Activated naive CD4-positive, alpha-beta T cell (primary cell): ENCODE data around the gene CLCA2.

Source experiments
- DNase-seq, 4 experiments: peaks; one replicate each; lab custom pipeline; 2025; lab: John Stamatoyannopoulos, UW

CLCA2 gene

GRCh38 chr1:86477682-86478081 is 53.7 kb downstream of the CLCA2 start:
- no peak for DNase-seq

- no peak for DNase-seq
These were observed 54.6 kb downstream of the CLCA2 start for GRCh38 chr1:86478416-86479156.

- no peak for DNase-seq
These were observed 58.0 kb downstream of the CLCA2 start for GRCh38 chr1:86481966-86482365.

- no peak for DNase-seq
These were observed 63.3 kb downstream of the CLCA2 start for GRCh38 chr1:86487131-86487810.

GRCh38 chr1:86487811-86488141 is 63.8 kb downstream of the CLCA2 start:
- DNase-seq, result no peak

- no peak for DNase-seq
These were observed 65.4 kb downstream of the CLCA2 start for GRCh38 chr1:86489242-86489878.

GRCh38 chr1:86491171-86491950 is 67.4 kb downstream of the CLCA2 start:
- DNase-seq, result no peak

GRCh38 chr1:86498281-86498680 is 74.3 kb downstream of the CLCA2 start:
- no peak for DNase-seq

- DNase-seq, result no peak
These were observed 76.1 kb downstream of the CLCA2 start for GRCh38 chr1:86499987-86500593.

GRCh38 chr1:86500714-86501113 is 76.7 kb downstream of the CLCA2 start:
- DNase-seq, result no peak

- peak in 1 of 4 experiments; percentile 9 for DNase-seq
These were observed 78.2 kb downstream of the CLCA2 start for GRCh38 chr1:86502125-86502646.

GRCh38 chr1:86502721-86503405 is 78.9 kb downstream of the CLCA2 start:
- DNase-seq, result no peak

- no peak for DNase-seq
These were observed 79.6 kb downstream of the CLCA2 start for GRCh38 chr1:86503406-86504136.

GRCh38 chr1:86504137-86504479 is 80.1 kb downstream of the CLCA2 start:
- no peak for DNase-seq

- no peak for DNase-seq
These were observed 81.1 kb downstream of the CLCA2 start for GRCh38 chr1:86504895-86505563.

GRCh38 chr1:86505564-86505902 is 81.6 kb downstream of the CLCA2 start:
- DNase-seq, result no peak
